Activated CD4-positive, alpha-beta T cell treated with anti-CD3 and anti-CD28 coated beads, Interleukin-2, amount 10 ng/mL, durations not matched to agents 7 days and 5 days (primary cell): Measurements from ENCODE around the gene ZNF837. TPM values are rescaled to one million over a fixed set of nuclear protein-coding genes. Genes with fewer than 3 reads are reported as not detected.
A peak's percentile ranks its signal among the peaks of the same experiment; 100 is the strongest.
"Not testable (repeated sequence)": the region's sequence is repeated elsewhere in the genome, so short reads cannot be mapped to it uniquely, and the experiment has no call there.

ENCODE experiments used
- CTCF ChIA-PET: fragments of 350-600 bp; sonication (Branson Sonifier 250); formaldehyde crosslinking; loops from one replicate; lab custom pipeline; 2021; ENCODE audit warnings: antibody characterized with exemption; lab: Charles Lee
- POLR2A ChIA-PET: fragments of 350-600 bp; sonication (Branson Sonifier 250); formaldehyde crosslinking; loops from one replicate; lab custom pipeline; 2021; ENCODE audit warnings: antibody characterized with exemption; lab: Charles Lee
- DNase-seq: peaks from one replicate; pipeline ENCODE4 v3.0.0-alpha.2; 2020
- H3K27ac Mint-ChIP-seq: one replicate; pipeline ENCODE4 v1.8.0; 2021; ENCODE audit warnings: mild to moderate bottlenecking, moderate library complexity, mixed read lengths
- H3K27me3 Mint-ChIP-seq: one replicate; pipeline ENCODE4 v1.8.0; 2021; ENCODE audit warnings: mixed read lengths
- H3K36me3 Mint-ChIP-seq: one replicate; pipeline ENCODE4 v1.8.0; 2021; ENCODE audit warnings: low read depth, mixed read lengths
- H3K4me1 Mint-ChIP-seq: one replicate; pipeline ENCODE4 v1.8.0; 2021; ENCODE audit warnings: mixed read lengths
- H3K4me3 Mint-ChIP-seq: one replicate; pipeline ENCODE4 v1.8.0; 2021; ENCODE audit warnings: mild to moderate bottlenecking, moderate library complexity, mixed read lengths
- H3K9me3 Mint-ChIP-seq: one replicate; pipeline ENCODE4 v1.8.0; 2021; ENCODE audit warnings: mixed read lengths
- total RNA-seq, 2 experiments: library from RNA; stranded (reverse); gene quantifications; one replicate each; pipeline ENCODE4 v1.2.3, GENCODE V29; 2021

The ZNF837 gene
- 1 to 10 TPM; 1.5 to 2.3 TPM for total RNA-seq

- Mint-ChIP-seq H3K36me3 (no peaks in the 10 kb centered on the region), H3K27me3 (no peaks in the 10 kb centered on the region), H3K9me3 (no peaks in the 10 kb centered on the region), H3K4me3 (peak within 1 kb of the TSS; percentile 83), H3K4me1 (peaks cover 33% of the 10 kb centered on the region), H3K27ac (peak within 1 kb of the TSS; percentile 95)
- CTCF ChIA-PET, result interaction anchor here (1.5 kb wide), 1 partner anchor 139 kb away, joined by 5 read pairs; the partner anchor contains the start of gene ZBTB45
- peak; percentile 99 for DNase-seq
- POLR2A ChIA-PET, result no interaction called here
Measured at GRCh38 chr19:58380662-58381459, at the start of gene ZNF837. ZNF837 (minus strand) TSS chr19:58381030; CDS start chr19:58369332, 11,698 bp downstream.

GRCh38 chr19:58429745-58430144 lies 48.9 kb upstream of the ZNF837 start:
- no peak overlapping the region for H3K27ac Mint-ChIP-seq
- H3K27me3 Mint-ChIP-seq, result no peaks in the 10 kb centered on the region
- H3K4me3 Mint-ChIP-seq, result no peak overlapping the region
- POLR2A ChIA-PET, result no interaction called here
- CTCF ChIA-PET, result interaction anchor here (0.7 kb wide), 1 partner anchor 22 kb away, joined by 4 read pairs; the partner anchor contains the start of gene ZNF324B
- H3K9me3 Mint-ChIP-seq, result peaks cover 50% of the 10 kb centered on the region
- no peak for DNase-seq
- H3K4me1 Mint-ChIP-seq, result no peaks in the 10 kb centered on the region
- peaks cover 35% of the 10 kb centered on the region for H3K36me3 Mint-ChIP-seq

- H3K9me3 Mint-ChIP-seq, result peaks cover 46% of the 10 kb centered on the region
- CTCF ChIA-PET, result no interaction called here
- H3K27ac Mint-ChIP-seq, result no peak overlapping the region
- POLR2A ChIA-PET, result no interaction called here
- peaks cover 24% of the 10 kb centered on the region for H3K36me3 Mint-ChIP-seq
- H3K4me3 Mint-ChIP-seq, result no peak overlapping the region
- H3K27me3 Mint-ChIP-seq, result no peaks in the 10 kb centered on the region
- DNase-seq, result no peak
- no peaks in the 10 kb centered on the region for H3K4me1 Mint-ChIP-seq
Measured at GRCh38 chr19:58428617-58429016, 47.8 kb upstream of the ZNF837 start.

GRCh38 chr19:58417071-58417470 lies 36.2 kb upstream of the ZNF837 start:
- no peaks in the 10 kb centered on the region for H3K27me3 Mint-ChIP-seq
- no peaks in the 10 kb centered on the region for H3K4me1 Mint-ChIP-seq
- peaks cover 18% of the 10 kb centered on the region for H3K9me3 Mint-ChIP-seq
- no peak overlapping the region for H3K4me3 Mint-ChIP-seq
- POLR2A ChIA-PET, result no interaction called here
- H3K36me3 Mint-ChIP-seq, result peaks cover 42% of the 10 kb centered on the region
- DNase-seq, result no peak
- CTCF ChIA-PET, result interaction anchor here (1.4 to 1.7 kb wide), 2 partner anchors 9 to 17 kb away, joined by 3 to 4 read pairs; partner anchors contain the start of gene ZNF584
- no peak overlapping the region for H3K27ac Mint-ChIP-seq

- ChIA-PET CTCF (interaction anchor here (1.4 to 1.7 kb wide), 2 partner anchors 8 to 17 kb away, joined by 3 to 4 read pairs; partner anchors contain the start of gene ZNF584), POLR2A (no interaction called here)
- no peak for DNase-seq
- Mint-ChIP-seq H3K27ac (no peak overlapping the region), H3K27me3 (no peaks in the 10 kb centered on the region), H3K4me3 (no peak overlapping the region), H3K36me3 (peaks cover 40% of the 10 kb centered on the region), H3K9me3 (peaks cover 17% of the 10 kb centered on the region), H3K4me1 (no peaks in the 10 kb centered on the region)
Measured at GRCh38 chr19:58416604-58417003, 35.8 kb upstream of the ZNF837 start.

GRCh38 chr19:58409010-58409790 lies 28.4 kb upstream of the ZNF837 start:
- ChIA-PET POLR2A (interaction anchor here (0.8 kb wide), 1 partner anchor 83 kb away, joined by 3 read pairs; the partner anchor contains the start of gene ZSCAN22), CTCF (interaction anchor here (0.6 to 1.5 kb wide), 5 partner anchors 8 to 45 kb away, joined by 3 to 4 read pairs (median 3); no protein-coding TSS in a partner anchor)
- Mint-ChIP-seq H3K27me3 (no peaks in the 10 kb centered on the region), H3K4me3 (peak overlapping the region; percentile 97), H3K36me3 (peaks cover 6% of the 10 kb centered on the region), H3K4me1 (peaks cover 31% of the 10 kb centered on the region), H3K27ac (no peak overlapping the region), H3K9me3 (peaks cover 4% of the 10 kb centered on the region)
- peak; percentile 21 for DNase-seq

- POLR2A ChIA-PET, result interaction anchor here (0.8 kb wide), 1 partner anchor 82 kb away, joined by 3 read pairs; the partner anchor contains the start of gene ZSCAN22
- H3K27ac Mint-ChIP-seq, result peak within 1 kb of the TSS; percentile 90
- H3K4me1 Mint-ChIP-seq, result peaks cover 35% of the 10 kb centered on the region
- no peaks in the 10 kb centered on the region for H3K27me3 Mint-ChIP-seq
- peaks cover 4% of the 10 kb centered on the region for H3K9me3 Mint-ChIP-seq
- peak; percentile 96 for DNase-seq
- H3K36me3 Mint-ChIP-seq, result peaks cover 6% of the 10 kb centered on the region
- CTCF ChIA-PET, result interaction anchor here (0.6 to 1.5 kb wide), 5 partner anchors 9 to 44 kb away, joined by 3 to 4 read pairs (median 3); no protein-coding TSS in a partner anchor
- peak within 1 kb of the TSS; percentile 97 for H3K4me3 Mint-ChIP-seq
Measured at GRCh38 chr19:58408152-58409009, 27.6 kb upstream of the ZNF837 start, which contains the start of gene ZNF584. ZNF584 (plus strand) TSS chr19:58408649; CDS start chr19:58409148, 499 bp downstream.

- Mint-ChIP-seq H3K27ac (peak overlapping the region; percentile 90), H3K36me3 (peaks cover 3% of the 10 kb centered on the region), H3K4me3 (peak overlapping the region; percentile 97), H3K27me3 (no peaks in the 10 kb centered on the region), H3K4me1 (peaks cover 38% of the 10 kb centered on the region), H3K9me3 (peaks cover 4% of the 10 kb centered on the region)
- DNase-seq, result no peak
- POLR2A ChIA-PET, result no interaction called here
- CTCF ChIA-PET, result interaction anchor here (1.1 to 1.5 kb wide), 4 partner anchors 10 to 35 kb away, joined by 3 to 4 read pairs (median 4); no protein-coding TSS in a partner anchor
Measured at GRCh38 chr19:58407658-58408151, 26.9 kb upstream of the ZNF837 start.

GRCh38 chr19:58406818-58407657 lies 26.2 kb upstream of the ZNF837 start:
- no peak for DNase-seq
- peaks cover 4% of the 10 kb centered on the region for H3K9me3 Mint-ChIP-seq
- H3K4me1 Mint-ChIP-seq, result peaks cover 38% of the 10 kb centered on the region
- H3K4me3 Mint-ChIP-seq, result peak overlapping the region; percentile 97
- H3K27ac Mint-ChIP-seq, result peak overlapping the region; percentile 90
- ChIA-PET CTCF (interaction anchor here (1.5 kb wide), 1 partner anchor 10 kb away, joined by 4 read pairs; no protein-coding TSS in a partner anchor), POLR2A (no interaction called here)
- H3K36me3 Mint-ChIP-seq, result peaks cover 3% of the 10 kb centered on the region
- no peaks in the 10 kb centered on the region for H3K27me3 Mint-ChIP-seq

GRCh38 chr19:58403920-58404478 lies 23.2 kb upstream of the ZNF837 start:
- H3K27ac Mint-ChIP-seq, H3K27me3 Mint-ChIP-seq, H3K36me3 Mint-ChIP-seq, H3K9me3 Mint-ChIP-seq, POLR2A ChIA-PET, H3K4me3 Mint-ChIP-seq, DNase-seq: not testable (repeated sequence)
- CTCF ChIA-PET, result interaction anchor here (0.7 kb wide), 1 partner anchor 111 kb away, joined by 6 read pairs; no protein-coding TSS in a partner anchor
- peaks cover 41% of the 10 kb centered on the region for H3K4me1 Mint-ChIP-seq
